Subcutaneous adipose tissue (tissue), 4 donors: ENCODE results near the gene TMEM156. TPM values are rescaled to one million over a fixed set of nuclear protein-coding genes. Genes with fewer than 3 reads are reported as not detected.

Experiments used
- total RNA-seq, 4 donors: library from RNA; depleted of rRNA; stranded (reverse); fragments of >200 nt; gene quantifications; one replicate each; pipeline ENCODE4 v1.1.0, GENCODE V29; 2016
- TF ChIP-seq, protein P1 (sequence below): fragments of 450-650 bp; IDR thresholded peaks from one replicate; pipeline ENCODE4 v1.5.1; 2016; ENCODE audit warnings: low read depth, mild to moderate bottlenecking, control low read depth, antibody characterized with exemption, moderate library complexity

Gene TMEM156
- total RNA-seq, 4 donors from 2014 or later = 0.49 to 1.0 TPM; not detected in 2

DNA sequence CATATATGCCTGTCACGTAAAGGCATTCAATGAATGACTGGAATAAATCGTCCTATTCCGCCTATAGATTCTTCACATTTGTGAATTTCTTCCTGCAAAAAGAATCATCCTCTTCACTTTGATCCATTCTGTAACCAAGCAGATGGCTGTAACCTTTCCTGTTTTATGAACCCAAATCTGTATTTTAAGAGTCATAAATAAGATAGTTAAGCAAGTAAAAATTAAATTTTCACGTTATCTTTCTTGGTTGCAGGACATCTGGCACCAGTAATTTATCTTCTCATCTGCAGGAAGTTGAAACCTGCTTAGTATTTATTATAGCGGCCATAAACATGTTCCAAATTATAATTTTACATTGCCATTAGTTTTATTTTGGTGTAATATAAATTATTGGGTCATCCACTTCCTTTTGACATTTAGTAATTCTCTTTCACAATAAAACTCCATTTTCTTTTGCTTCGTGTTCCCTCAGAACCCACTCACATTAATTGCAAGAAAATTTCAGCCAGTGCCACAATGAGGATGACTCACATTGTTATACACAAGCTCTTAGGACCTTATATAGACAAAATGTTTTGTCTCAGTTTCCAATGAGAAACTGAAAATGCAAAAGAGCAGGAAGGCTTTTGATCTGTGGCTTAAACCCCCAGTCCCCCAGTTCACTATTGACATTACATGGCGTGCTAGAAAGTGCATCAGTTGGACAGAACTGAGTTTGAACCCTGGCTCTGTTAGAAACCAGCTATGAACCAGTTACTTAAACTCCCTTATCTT is 51.1 kb downstream of the TMEM156 start:
- TF ChIP-seq, protein P1, sequence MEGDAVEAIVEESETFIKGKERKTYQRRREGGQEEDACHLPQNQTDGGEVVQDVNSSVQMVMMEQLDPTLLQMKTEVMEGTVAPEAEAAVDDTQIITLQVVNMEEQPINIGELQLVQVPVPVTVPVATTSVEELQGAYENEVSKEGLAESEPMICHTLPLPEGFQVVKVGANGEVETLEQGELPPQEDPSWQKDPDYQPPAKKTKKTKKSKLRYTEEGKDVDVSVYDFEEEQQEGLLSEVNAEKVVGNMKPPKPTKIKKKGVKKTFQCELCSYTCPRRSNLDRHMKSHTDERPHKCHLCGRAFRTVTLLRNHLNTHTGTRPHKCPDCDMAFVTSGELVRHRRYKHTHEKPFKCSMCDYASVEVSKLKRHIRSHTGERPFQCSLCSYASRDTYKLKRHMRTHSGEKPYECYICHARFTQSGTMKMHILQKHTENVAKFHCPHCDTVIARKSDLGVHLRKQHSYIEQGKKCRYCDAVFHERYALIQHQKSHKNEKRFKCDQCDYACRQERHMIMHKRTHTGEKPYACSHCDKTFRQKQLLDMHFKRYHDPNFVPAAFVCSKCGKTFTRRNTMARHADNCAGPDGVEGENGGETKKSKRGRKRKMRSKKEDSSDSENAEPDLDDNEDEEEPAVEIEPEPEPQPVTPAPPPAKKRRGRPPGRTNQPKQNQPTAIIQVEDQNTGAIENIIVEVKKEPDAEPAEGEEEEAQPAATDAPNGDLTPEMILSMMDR = no peak

GRCh38 chr4:38979511-38980230 is 52.5 kb downstream of the TMEM156 start:
- TF ChIP-seq, protein P1 = no peak

DNA sequence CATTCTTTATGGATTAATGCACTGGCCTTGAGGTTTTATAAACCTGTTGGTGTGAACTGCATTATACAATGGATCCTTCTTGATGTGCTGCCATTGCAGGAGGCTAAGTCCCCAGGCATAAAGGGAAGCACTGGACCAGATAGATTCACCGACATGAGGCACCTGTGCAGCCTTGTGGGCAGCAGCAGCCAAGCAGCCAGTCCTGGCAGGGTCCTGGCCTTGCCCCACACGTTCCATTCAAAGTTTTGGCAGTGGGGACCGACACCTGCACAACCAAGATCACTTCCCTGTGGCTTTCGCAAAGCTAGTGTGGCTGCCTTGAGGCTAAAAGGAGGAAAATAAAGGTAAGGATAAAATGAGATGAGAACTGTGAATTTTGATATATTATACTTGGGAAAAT is 53.1 kb downstream of the TMEM156 start:
- TF ChIP-seq, protein P1 = no peak

DNA sequence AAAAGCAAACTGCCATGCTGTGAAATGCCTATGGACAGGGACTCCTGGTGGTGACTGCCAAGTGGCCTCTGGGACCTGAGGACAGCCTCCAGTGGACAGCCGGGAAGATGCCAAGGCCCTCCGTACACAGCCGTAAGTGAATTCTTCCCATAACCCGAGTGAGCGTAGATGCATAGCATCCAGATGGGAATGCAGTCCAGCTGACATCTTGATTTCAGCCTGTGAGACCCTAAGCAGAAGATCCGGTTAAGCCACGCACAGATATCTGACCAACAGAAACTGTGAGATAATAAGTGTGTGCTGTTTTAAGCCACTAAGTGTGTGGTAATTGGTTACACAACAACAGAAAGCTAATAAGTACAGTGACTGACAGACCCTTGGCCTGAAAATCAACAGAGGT is 55.9 kb downstream of the TMEM156 start:
- TF ChIP-seq, protein P1 = no peak

- TF ChIP-seq, protein P1 = no peak
Observed at GRCh38 chr4:38968668-38969067, 63.5 kb downstream of the TMEM156 start.

DNA sequence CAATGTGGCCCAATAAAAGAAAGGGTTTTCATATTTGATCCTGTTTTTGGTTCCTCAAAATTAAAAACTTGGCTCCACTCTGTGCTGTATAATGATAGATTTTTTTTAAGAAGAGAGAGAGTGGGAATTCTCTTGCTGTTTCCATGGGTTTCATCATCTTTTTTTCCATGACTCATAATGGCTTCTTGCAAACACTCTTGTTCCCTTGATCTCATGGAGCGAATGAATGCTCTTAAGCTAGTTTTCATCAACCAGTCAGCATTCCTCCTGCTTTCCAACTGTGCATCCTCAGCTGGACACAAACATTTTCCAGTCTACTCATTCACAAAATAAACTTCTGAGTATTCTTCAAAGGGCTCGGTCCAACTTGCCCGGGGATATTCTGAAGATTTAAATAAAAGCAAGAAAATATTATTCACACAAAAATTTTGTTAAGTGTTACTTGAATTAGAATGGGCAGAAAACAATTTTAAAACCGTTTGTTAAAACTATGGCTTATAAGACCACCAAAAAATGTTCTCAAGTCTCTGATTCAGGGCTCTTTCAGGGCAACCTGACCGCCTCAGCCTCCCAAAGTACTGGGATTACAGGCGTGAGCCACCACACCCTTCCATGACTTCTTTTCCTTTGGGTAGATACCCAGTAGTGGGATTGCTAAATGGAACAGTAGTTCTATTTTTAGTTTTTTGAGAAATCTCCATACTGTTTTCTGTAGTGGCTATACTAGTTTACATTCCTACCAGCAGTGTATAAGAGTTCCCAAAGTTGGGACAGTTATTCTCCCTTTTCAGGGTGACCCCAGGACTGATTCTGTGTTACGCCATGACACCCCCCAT is 64.7 kb downstream of the TMEM156 start:
- TF ChIP-seq, protein P1 = no peak

DNA sequence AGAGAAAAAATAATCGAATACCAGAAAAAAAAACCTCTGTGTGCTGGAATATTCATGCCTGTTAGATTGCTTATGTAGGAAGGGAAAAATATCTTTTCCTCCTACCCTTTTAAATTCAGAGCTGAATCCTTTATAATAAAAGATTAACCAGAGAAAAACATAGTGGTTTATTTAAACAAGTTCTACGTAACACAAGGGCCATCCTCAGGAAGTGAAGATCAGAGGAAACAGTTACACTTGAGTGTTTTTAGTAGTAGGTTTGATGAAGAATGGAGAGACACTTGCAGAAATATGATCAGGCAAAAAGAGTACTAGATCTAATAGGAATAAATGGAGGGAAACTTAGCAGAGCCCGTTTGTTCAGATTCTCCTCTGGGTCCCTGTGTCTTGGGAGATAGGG is 66.3 kb downstream of the TMEM156 start:
- TF ChIP-seq, protein P1 = no peak
